GM18502 (cell line): ENCODE results near the gene ACAN.

ENCODE experiments used
- ATAC-seq: cut with Tn5 transposase; IDR thresholded peaks from one replicate; pipeline ENCODE4 v1.9.1; 2021; ENCODE audit warnings: mild to moderate bottlenecking; ENCODE audit not compliant: unreplicated experiment, poor library complexity

Gene ACAN

GRCh38 chr15:88873786-88874185 lies 70.5 kb downstream of the ACAN start:
- ATAC-seq, result no peak

- ATAC-seq, result no peak
Measured at GRCh38 chr15:88874275-88874674, 71.0 kb downstream of the ACAN start.

DNA sequence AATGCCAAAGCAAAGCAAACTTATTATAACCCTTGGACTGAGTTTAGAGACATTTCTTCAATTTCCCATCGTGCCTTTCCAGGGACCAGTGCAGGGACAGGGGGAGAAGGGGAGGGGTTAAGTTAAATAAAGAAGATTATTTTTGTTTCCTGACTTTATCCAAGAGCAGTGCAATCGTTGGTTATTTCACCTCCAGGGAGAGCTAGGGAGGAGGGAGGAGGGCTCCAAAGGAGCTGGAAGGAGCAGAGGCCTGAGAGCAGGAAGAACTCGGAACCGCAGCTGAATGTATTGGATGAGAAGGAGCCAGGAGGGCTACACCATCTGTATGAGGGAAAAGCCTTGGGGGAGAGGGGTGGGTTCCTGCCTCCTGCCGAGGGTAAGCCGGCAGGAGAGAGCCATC lies 71.4 kb downstream of the ACAN start:
- no peak for ATAC-seq

- no peak for ATAC-seq
Measured at GRCh38 chr15:88876573-88876972, 73.3 kb downstream of the ACAN start.

- ATAC-seq, result no peak
Measured at GRCh38 chr15:88877415-88877814, 74.2 kb downstream of the ACAN start.

DNA sequence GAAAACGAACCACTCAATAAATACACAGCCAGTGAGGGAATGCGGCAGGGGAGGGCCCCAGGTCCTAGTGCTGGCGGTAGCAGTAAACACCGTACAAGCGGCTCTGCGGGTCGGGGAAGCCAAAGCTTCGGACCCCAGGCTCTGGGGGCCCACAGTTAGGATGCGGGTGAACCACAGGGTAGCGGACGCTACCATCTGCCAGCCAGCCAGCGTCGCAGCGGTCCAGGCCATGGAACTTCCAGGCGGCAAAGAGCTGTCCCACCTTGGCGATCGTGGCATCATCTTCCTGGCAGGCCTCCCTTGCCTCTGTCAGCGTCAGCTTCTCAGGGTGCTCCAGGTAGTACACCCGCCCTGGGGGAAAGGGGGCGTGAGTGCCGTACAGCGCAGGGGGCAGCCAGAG lies 74.7 kb downstream of the ACAN start:
- ATAC-seq, result no peak

- ATAC-seq, result peak; percentile 68
Measured at GRCh38 chr15:88878720-88879184, 75.5 kb downstream of the ACAN start.

GRCh38 chr15:88880944-88881740 lies 77.9 kb downstream of the ACAN start:
- no peak for ATAC-seq

GRCh38 chr15:88881775-88882174 lies 78.5 kb downstream of the ACAN start:
- no peak for ATAC-seq

DNA sequence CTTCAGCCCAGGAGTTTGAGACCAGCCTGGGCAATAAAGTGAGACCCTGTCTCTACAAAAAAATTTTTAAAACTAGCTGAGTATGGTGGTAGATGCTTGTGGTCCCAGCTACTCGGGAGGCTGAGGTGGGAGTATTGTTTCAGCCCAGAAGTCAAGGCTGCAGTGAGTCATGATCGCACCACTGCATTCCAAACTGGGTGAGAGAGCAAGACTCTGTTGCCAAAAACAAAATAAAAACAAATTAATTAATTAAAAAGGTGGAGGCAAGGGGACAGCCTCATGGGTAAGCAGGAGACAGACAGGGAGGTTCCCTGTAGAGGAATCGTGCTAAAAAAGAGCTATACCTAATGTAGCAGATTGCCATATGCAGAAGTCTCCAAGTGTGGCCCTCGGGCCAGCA lies 79.5 kb downstream of the ACAN start:
- ATAC-seq, result no peak

- no peak for ATAC-seq
Measured at GRCh38 chr15:88887068-88887580, 83.9 kb downstream of the ACAN start.

- no peak for ATAC-seq
Measured at GRCh38 chr15:88888719-88889118, 85.5 kb downstream of the ACAN start.

GRCh38 chr15:88890495-88890894 lies 87.3 kb downstream of the ACAN start:
- ATAC-seq, result no peak

DNA sequence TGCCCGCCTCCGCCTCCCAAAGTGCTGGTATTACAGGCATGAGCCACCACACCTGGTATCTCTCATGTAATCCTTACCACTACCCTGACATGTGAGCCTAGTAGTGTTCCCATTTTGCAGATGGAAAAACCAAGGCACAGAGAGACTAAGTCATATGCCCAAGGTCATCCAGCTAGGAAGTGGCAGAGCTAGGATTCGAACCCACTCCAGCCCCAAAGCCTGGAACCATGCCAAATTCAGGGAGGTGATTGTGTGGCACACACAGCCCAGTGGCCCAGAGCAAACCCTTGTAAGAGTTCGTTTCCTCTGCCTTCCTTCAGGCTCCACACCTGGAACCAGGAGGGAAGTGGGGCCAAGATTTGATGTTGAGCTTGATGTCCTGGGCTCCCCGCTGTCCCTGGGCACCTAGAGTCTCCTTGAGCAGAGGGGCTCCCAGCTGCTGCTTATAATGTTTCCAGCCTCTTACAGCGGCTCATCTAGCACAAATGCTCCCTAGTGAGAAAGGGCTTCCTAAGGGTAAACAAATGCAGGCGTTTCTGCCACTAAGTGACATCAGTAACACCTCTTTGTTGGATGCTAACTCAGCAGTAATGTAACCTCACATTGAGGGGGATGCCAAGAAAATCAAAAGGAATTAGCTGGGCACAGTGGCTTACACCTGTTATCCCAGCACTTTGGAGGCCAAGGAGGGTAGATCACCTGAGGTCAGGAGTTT lies 88.5 kb downstream of the ACAN start:
- no peak for ATAC-seq

DNA sequence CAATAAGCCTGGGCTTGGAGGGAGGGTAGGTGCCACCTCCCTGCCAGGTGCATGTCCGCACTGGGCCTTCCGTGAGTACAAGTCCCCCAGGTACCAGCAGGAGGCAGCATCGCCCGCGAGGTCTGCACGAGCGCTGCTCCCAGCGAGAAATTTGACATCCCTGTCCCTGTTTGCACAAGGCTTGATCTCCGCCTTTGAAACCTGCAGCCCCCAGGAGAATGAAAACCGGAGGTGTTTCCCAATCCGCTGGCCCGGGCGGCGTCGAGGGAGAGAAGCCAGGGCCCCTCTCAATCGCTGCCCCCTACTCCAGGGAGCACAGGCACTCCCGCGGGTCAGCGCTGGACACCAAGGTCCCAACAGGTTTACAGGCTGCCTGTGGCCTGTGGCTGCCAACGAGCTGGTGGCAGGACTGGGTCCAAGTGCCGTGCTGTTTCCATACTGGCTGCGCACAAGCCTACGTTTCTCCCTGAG lies 91.1 kb downstream of the ACAN start:
- peak; percentile 60 for ATAC-seq

DNA sequence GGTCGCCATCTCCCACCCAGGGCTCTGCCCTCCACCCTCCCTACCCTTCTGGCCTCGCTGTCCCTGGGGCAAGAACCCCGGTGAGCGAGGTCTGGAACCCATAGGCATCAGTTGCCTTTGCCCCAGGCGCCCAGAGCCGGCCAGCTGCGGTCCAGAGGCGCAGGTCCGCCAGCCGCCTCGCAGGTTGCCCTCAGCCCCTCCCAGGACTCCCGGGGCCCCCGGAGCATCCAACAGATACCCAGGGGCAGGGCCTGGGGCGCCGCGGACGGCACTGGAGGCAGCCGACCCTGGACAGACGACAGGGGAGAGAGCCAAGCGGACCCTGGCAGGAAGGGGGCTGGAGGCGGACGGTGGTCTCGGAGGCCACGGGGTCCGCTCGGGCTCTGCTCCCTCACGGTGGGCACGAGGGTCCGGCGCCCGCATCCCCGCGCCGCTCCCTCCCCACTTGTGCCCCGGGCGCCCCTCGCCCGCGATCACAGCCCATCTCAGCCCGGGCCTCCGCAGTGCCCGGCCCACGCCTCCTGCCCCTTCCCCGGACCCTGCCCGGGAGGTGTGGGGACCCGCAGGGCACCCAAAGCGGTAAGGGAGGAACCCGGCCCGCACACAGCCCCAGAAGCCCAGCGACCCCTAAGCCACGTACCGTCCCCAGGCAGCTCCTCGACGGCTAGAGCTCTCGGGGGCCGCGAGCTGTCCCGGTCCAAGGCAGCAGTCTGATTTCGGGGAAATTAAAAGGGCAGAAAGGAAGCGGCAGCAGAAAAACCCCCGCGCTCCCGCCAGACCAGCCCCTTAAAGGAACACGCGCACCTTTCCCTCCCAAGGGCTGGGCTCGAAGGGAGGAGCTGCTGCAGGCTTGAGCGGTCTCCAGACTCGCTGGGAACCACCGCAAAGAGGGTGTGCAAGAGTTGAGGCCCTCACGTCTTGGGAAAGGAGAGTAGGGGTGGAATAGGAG lies 91.9 kb downstream of the ACAN start, which contains the start of gene HAPLN3:
TSS of gene HAPLN3 (minus strand) at position 726 of the 949 bp plus-strand sequence. CDS start 8,246 bp downstream, outside the sequence.
- ATAC-seq, result peak; percentile 56

GRCh38 chr15:88896333-88897033 lies 93.2 kb downstream of the ACAN start:
- ATAC-seq, result no peak

DNA sequence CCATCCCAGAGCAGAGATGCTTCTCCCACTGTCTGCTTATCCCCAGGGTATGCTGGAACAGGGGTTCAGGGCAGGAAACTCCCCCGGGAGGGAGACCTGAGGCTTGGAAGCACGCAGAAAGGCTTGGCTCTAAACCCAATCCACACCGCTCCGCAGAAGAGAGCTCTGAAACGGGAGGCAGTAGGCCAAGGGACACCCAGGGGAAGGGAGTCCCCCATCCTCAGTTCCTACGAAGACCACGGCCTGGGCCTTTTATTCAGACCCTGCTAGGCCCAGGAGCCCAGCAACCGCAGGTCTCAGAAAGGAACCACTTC lies 93.9 kb downstream of the ACAN start:
- no peak for ATAC-seq

- peak; percentile 79 for ATAC-seq
Measured at GRCh38 chr15:88897456-88898194, 94.4 kb downstream of the ACAN start.
